ENCODE data around the gene MUC7.
"Not testable (repeated sequence)": the region's sequence is repeated elsewhere in the genome, so short reads cannot be mapped to it uniquely, and the experiment has no call there.

MUC7 gene

DNA sequence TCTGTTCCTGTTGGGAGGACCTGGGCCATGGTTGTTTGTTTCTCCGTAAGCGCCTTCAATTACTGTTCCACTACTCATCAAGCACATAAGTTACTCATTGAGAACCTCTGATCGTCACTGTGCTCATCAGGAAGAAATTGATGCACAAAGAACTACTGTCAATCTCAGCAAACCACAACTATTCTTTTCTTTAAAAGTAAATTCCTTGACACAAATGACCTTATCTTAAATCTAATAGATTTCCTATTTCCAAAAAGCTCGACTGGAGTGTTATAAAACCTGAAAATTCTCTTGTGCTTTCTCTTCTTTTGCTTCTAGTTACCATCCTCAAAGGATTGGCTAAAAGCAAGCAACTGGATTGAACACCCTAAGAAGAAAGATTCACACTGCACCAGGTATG, at the start of gene MUC7:
Gene MUC7 (plus strand): TSS at position 301 of the 400 bp plus-strand sequence. CDS start 1,825 bp downstream, outside the sequence.
- no peak for DNase-seq

GRCh38 chr4:70425306-70425705, 46.7 kb upstream of the MUC7 start:
- no peak for DNase-seq

GRCh38 chr4:70426789-70427188, 45.2 kb upstream of the MUC7 start:
- DNase-seq = no peak

GRCh38 chr4:70437197-70437596, 34.8 kb upstream of the MUC7 start:
- DNase-seq = no peak

DNA sequence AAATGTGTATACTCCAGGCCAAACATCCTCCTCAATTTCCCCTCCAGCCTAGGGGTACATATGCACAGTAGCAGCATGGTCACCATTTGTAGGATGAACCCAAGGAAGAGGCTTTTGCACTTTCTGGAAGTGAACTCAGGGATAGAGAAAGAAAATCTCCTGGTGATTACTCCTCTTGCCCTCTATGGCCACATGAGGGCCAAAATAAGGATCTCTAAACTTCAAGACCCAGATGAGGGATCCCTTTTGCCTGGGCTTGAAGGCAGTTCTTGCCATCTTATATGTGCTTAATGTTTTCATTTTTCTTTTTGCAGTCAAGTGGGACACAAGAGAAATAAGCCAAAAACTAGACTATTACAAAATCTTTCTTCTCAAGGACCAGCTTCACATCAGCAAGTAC, 29.5 kb upstream of the MUC7 start:
- no peak for DNase-seq

- DNase-seq = no peak
These were observed 28.7 kb upstream of the MUC7 start for GRCh38 chr4:70443329-70443728.

DNA sequence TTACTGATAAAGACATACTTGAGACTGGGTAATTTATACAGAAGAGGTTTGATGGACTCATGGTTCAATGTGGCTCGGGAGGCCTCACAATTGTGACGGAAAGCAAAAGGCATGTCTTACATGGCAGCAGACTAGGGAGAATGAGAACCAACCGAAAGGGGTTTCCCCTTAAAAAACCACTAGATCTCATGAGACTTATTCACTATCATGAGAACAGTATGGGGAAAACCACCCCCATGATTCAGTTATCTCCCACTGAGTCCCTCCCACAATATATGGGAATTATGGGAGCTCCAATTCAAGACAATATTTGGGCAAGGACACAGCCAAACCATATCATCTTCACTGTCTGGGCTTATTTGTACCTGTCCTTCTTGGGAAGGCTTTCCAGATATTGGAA, 22.8 kb upstream of the MUC7 start:
- DNase-seq = no peak

DNA sequence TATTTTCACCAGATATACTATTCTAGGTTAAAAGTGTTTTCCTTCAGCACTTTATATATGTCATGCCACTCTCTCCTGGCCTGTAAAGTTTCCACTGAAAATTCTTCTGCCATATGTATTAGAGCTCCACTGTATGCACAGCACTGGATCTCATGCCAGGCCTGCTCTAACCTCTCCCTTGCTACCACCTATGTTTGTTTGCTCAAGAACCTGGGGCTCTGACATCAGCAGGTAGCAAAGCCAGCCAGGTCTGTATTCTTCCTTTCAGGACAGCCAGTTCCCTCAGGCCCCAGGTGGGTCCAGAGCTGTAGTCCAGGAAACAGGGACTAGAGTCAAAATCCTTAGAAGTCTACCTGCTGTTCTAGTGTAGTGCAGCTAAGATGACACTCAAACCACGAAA, 19.1 kb upstream of the MUC7 start:
- no peak for DNase-seq

GRCh38 chr4:70463335-70463734, 8.7 kb upstream of the MUC7 start:
- DNase-seq = no peak

- no peak for DNase-seq
These were observed 1.7 kb downstream of the MUC7 start for GRCh38 chr4:70473679-70474078.

GRCh38 chr4:70488748-70489147, 16.8 kb downstream of the MUC7 start:
- DNase-seq = no peak

GRCh38 chr4:70496231-70496630, 24.2 kb downstream of the MUC7 start:
- DNase-seq = no peak

- not testable (repeated sequence) for DNase-seq
These were observed 29.8 kb downstream of the MUC7 start for GRCh38 chr4:70501838-70502237.

DNA sequence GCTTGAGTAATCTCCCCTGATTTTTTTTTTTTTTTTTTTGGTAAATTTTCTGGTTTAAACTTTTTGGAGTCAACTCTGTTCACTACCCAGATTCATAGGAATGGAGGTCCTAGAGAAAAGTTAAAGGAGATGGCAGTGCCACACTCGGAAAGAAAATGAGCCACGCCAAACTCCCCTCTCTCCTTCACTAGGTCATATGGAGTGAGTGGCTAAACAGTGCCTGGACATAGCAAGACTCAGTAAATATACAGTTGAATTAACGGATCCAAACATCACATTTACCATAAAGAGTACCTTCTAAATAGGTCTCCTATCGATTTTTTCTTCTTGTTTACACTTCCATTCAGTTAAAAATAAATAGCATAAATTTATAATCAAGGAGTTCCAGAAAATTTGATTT, 32.7 kb downstream of the MUC7 start:
- DNase-seq = no peak

DNA sequence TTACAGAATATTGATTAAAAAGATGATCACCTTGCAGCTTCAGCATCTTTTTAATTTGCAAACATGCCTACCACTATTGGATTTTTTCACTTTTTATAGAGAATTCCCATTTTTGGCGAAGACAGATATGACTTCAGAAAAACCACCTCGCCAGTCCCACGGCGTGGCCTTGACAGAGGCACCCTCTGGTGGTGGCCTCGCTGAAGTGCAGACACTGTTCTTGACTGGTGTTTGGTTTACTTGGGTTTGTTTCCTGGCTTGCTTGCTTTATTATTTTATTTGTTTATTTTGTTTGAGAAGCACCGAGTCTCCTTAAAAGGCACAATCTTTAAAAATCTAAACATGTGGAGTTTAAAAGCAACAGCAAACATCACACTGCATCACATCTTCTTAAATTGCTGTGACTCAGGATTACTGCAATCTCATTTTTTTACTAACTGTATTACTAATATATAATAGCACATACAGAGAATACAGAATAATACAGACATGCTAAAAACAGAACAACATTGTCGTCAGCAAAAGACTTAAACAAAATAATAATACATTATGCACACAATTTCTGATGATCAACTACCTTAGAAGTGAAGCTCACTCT, 33.3 kb downstream of the MUC7 start:
- DNase-seq = peak; percentile 6

DNA sequence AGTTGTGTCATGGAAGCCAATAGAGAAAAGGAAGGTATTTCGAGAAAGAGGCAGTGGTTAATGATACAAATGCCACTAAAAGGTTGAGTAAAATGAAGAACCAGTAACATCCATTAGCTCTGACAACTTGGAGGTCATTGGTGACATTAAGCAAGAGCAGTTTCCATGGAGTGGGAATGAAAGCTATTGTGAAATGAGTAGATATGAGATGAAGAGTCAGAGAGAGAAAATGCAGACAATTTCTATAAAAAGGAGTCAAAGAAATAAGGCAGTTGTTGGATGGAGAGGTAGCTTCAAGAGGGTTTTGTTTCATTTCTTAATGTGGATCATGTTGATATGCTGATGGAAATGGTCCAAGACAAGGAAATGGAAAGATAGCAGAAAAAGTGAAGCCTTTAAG, 36.8 kb downstream of the MUC7 start:
- no peak for DNase-seq

GRCh38 chr4:70511365-70511764, 39.4 kb downstream of the MUC7 start:
- no peak for DNase-seq

DNA sequence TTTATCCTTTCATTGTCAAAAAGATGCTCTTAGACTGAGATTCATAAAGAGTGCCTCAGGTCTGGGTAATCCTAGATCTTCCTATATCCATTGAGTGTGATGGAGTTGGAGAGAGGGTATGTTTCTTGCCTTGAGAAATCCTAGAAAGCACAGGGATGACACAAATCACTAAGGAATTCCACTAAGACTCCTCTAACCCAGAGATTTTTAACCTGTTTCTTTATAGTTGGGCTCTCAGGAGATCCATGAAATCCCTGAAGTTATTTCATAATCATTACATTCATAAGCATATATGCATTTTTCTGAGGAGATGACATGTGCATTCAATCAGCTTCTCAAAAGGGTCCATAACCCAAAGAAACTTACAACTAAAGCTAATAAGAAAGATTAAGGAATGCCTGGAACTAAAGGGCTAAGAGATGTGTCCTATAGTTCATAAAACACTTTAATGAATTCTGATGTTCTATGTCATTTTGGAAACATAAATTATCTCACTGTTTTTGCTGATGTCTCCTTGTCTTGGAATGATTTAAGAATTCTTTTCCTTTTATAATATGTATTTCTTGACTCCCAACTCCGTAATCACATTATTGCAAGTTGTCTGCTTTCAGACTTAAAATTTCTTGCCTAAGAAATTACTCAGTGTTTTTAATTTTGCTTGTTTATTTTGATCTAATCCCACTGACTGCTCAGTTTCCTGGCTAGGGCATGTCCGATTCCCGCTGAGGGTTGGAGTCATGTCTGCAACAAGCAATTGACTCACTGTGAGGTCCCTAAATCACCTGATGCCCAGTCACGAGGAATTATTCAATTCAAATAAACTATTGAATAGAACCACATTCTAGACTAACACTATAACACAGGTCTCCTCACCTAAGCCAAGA, 43.6 kb downstream of the MUC7 start:
- DNase-seq = no peak

DNA sequence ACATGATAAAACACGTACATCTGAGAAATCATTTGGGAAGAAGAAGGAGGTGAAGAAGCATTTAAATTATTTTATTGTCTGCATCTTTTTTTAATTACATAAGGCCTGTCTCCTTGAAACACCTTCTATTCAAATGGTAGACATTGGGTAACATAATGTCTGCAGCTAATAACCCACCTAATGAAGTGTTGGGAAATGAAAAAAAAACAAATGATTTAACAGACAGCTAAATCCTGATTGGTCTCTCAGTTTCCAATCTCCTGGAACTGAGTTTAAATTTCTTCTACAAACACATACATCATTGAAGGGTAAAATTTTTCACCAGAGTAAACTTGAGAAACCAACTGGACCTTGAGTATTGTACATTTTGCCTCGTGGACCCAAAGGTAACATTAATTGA, 46.3 kb downstream of the MUC7 start, which contains the start of gene AMTN:
Gene AMTN (plus strand): TSS at position 301 of the 400 bp plus-strand sequence. CDS start 209 bp downstream, outside the sequence.
- no peak for DNase-seq

DNA sequence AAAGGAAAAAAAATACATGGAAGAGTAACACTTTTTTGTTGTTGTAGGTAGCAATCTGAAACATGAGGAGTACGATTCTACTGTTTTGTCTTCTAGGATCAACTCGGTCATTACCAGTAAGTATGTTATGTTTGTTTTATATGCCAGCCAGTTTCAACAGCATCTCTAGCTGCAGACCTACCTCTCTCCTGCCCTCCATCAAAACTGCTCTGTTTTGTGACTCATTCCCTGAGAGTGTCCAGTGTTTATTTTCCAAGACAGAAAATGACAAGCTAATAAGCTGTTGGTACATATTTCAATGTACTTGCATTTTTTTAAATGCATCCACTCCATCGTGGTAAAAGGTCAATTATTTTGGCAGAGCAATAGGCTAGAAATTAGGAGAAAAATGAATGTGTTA, 46.7 kb downstream of the MUC7 start:
- DNase-seq = no peak

GRCh38 chr4:70522626-70523025, 50.6 kb downstream of the MUC7 start:
- DNase-seq = no peak

DNA sequence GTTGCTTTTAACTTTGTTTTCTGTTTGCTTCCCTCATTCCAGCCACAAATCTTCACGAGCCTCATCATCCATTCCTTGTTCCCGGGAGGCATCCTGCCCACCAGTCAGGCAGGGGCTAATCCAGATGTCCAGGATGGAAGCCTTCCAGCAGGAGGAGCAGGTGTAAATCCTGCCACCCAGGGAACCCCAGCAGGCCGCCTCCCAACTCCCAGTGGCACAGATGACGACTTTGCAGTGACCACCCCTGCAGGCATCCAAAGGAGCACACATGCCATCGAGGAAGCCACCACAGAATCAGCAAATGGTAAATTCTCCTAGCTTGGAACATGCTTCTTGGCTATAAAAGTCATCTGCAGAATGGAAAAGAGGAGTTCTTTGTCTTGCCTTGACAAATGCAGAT, 59.0 kb downstream of the MUC7 start:
- DNase-seq = no peak

- DNase-seq = no peak
These were observed 60.0 kb downstream of the MUC7 start for GRCh38 chr4:70531981-70532380.

Measured in NCI-H1694 treated with DMSO at 0.1 percent for 48 hours (cell line).